SK-N-MC (cell line): ENCODE measurements around the gene MERTK.

Experiments
- EZH2 ChIP-seq: fragments of 200-600 bp; sonication (generic); IDR thresholded peaks from one replicate; pipeline ENCODE4 v1.6.1; 2017; ENCODE audit warnings: antibody characterized with exemption
- FOXP2 ChIP-seq: optimal IDR thresholded peaks from 2 replicates; pipeline ENCODE3; 2011; ENCODE audit warnings: mild to moderate bottlenecking, moderate library complexity; ENCODE audit not compliant: insufficient read depth; ENCODE audit errors: extremely low read length, control extremely low read depth
- POLR2AphosphoS5 ChIP-seq: IDR thresholded peaks from 2 replicates; pipeline ENCODE4 v1.6.1; 2012; ENCODE audit warnings: mild to moderate bottlenecking, low read depth, low read length, borderline replicate concordance

DNA sequence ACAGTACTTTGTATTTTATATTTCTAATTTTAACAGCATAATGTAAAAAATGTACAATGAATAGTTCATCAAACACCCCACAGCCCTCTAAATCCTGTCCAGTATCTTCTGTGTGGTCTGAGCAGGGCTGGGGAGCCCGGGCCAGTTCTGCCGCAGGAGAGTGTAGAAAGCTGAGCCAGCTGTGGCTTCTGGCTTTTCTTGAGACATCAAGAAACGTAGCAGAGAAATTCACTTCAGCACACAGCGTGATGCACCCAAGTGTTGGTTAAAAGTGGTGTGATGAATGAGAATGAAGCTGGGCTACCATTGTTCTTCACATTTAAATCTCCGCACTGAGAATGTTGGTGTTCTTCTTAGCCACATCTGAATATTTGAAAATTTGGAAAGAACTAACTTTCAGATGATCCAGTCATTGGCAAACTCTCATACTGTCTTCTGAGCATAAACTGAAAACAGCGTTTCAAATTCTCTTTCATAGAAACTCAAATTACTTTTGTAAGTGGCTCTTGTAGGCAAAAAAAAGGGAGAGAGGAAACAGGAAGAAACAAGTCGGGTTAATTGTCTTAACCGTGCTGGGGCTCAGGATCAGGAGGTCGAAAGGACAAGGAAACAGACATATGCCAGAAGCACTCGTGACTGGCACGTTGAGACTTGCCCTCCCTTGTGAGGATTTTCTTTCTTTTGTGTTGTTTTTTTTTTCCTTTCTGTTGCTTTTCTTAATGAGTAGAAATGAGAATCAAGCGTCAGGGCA is 133.2 kb downstream of the MERTK start:
- TF ChIP-seq POLR2AphosphoS5 (no peak), EZH2 (no peak), FOXP2 (no peak)
